Gastroesophageal sphincter (tissue), 3 donors: Measurements from ENCODE around the gene RAB3IL1.

Experiments
- POLR2A ChIP-seq, 2 donors: fragments of 450-650 bp; IDR thresholded peaks; one replicate each; pipeline ENCODE4 v1.6.1; 2017; ENCODE audit warnings: antibody characterized with exemption in 2 of 2, mild to moderate bottlenecking in 2 of 2, moderate library complexity in 1 of 2
- TF ChIP-seq, protein P1 (sequence below), 4 experiments: fragments of 200-600 bp in 2 of 4; fragments of 450-650 bp in 2 of 4; sonication (generic) in 1 of 4; IDR thresholded peaks; one replicate each; pipeline ENCODE4 v1.5.1; 2017 to 2019; ENCODE audit warnings: antibody characterized with exemption in 4 of 4, mild to moderate bottlenecking in 2 of 4, moderate library complexity in 2 of 4

DNA sequence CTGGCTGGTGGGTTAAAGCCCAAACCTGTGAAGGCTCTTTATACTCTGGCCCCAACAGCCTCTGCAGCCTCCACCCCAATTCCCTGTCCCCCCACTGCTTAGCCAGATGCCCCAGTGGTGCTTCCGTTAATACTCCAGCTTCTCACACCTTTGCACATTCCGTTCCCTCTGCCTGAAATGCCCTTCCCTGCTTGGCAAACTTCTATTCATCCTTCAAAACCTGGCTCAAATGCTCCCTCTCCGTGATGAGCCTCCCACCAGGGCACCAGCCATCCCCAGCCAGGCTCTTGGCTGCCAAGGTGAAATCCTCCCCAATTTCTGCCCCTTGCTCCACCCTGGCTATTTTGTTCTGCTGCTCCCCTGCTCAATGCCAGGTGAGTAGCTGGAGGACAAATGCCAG is 13.5 kb downstream of the RAB3IL1 start:
- TF ChIP-seq, protein P1, sequence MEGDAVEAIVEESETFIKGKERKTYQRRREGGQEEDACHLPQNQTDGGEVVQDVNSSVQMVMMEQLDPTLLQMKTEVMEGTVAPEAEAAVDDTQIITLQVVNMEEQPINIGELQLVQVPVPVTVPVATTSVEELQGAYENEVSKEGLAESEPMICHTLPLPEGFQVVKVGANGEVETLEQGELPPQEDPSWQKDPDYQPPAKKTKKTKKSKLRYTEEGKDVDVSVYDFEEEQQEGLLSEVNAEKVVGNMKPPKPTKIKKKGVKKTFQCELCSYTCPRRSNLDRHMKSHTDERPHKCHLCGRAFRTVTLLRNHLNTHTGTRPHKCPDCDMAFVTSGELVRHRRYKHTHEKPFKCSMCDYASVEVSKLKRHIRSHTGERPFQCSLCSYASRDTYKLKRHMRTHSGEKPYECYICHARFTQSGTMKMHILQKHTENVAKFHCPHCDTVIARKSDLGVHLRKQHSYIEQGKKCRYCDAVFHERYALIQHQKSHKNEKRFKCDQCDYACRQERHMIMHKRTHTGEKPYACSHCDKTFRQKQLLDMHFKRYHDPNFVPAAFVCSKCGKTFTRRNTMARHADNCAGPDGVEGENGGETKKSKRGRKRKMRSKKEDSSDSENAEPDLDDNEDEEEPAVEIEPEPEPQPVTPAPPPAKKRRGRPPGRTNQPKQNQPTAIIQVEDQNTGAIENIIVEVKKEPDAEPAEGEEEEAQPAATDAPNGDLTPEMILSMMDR (IDR thresholded peaks at IDR 0.05), result no peak
- no peak for TF ChIP-seq POLR2A (IDR thresholded peaks at IDR 0.05)
